ENCODE results near the gene PCA3.

Gene PCA3

DNA sequence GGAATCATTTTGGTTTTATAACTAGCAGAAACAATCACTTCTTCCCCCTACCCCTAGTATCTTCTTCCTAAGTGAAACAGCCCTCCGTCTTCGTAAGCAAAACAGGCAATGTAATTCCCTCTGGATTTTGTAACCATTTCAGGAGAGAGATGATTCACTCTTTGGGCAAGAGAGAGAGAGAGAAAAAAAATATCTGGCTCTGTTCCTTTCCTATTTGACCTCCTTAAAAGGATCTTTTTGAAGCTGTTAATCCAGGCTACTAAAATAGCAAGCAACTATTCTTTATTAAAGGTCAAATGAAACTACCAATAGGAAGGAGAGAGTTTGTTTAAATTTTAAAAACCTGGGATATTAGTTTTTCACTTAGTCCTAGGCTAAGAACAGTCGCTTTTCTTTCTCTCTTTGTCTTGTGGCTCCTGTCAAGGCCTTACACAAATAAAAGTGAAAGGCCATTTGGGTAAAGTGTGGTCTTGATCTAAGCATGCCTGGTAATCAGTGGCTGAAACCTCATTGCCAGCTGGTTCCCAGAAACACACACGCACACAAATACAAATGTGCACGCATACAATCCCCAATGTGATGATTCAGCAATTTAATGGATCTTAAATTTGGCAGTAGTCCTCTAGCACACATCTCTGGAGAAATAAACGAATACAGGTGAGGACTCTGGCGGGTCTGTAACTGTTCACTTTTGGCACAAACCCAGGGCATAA is 71.5 kb downstream of the PCA3 start:
- no peak for DNase-seq
